GM21381 (cell line): ENCODE measurements around the gene TMEM37.

Experiments
- ATAC-seq: cut with Tn5 transposase; IDR thresholded peaks from one replicate; pipeline ENCODE4 v1.9.1; 2021; ENCODE audit warnings: mild to moderate bottlenecking, moderate library complexity; ENCODE audit not compliant: unreplicated experiment

TMEM37 gene

DNA sequence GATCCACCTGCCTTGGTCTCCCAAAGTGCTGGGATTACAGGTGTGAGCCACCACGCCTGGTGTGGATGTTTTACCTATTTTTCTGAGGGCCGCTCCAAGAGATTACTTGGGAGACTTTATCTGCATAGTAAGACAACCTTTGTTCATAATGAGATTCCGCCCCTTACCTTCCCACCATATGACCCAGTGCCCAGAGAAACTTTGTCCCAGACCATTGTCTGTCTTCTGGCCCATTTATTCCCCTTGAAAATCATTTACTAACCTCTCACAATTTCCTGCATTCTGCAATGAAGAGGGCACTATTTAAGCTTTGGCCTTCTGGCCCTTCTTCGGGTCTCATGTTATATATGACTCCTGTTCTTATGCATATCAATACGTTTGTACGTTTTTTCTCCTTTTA, 13.7 kb upstream of the TMEM37 start:
- no peak for ATAC-seq

DNA sequence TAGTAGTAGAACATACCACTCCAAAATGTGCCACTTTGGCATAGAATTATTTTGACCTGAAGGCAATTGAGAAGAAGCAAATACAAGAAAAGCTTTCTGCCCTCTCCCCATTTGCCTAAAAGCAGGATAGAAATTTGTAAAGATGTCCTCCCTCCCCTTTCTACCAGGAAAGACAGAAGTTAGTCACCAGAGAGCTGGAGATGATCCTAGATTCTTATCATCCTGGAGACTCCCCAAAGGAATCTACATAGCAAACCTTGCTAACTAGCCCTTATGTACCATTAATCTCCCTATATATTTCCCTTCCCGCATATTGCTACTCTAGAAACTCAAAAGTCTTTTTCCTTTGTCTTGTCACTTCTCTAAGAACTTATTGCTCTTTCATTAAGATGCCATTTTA, 12.6 kb upstream of the TMEM37 start:
- no peak for ATAC-seq

DNA sequence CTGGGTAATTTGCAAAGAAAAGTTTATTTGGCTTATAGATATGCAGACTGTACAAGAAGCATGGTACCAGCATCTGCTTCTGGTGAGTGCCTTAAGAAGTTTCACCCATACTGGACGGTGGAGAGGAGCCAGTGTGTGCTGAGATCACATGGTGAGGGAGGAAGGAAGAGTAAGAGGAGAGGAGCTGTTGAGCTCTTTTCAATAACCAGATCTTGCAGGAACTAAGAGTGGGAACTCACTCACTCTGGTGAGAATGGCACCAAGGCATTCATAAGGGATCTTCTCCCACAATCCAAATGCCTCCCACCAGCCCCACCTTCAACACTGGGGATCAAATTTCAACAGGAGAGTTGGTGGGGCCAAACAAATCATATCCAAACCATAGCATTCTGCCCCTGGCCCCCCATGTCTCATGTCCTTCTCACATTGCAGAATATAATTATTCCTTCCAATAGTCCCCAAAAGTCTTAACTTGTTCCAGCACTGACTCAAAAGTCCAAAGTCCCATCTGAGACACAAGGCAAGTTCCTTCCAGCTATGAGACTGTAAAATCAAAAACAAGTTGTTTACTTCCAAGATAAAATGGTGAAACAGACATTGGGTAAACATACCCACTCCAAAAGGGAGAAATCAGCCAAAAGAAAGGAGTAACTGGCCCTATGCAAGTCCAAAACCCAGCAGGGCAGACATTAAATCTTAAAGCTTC, 11.7 kb upstream of the TMEM37 start:
- ATAC-seq: no peak

DNA sequence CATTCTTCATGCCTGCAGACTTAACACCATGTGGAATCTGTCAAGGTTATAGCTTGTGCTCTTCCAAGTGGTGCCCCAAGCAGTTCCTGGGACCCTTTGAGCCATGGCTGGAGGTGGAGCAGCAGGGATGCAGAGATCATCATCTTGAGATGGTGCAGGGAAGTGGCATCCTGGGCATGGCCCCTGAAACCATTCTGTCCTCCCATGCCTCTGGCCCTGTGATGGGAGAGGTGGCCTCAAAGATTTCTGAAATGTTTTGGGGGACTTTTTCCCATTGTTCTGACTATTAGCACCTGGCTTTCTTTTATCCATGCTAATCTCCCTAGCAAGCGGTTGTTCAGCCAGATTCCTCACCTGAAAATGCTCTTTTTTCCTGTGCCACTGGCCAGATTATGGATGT, 10.3 kb upstream of the TMEM37 start:
- ATAC-seq: no peak

DNA sequence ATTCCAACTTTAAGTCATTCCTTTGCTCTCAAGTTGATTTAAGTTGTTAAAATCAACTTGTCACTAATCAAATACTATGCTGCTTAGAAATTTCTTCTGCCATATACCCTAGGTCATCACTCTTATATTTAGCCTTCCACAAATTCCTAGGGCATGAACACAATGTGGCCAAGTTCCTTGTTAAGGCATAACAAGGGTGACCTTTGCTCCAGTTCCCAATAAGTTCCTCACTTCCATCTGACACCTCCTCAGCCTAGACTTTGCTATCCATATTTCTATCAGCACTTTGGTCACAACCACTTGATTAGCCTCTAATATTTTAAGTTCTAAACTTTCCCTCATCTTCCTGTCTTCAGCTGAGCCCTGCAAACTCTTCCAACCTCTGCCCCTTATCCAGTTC, 9.9 kb upstream of the TMEM37 start:
- ATAC-seq: no peak

DNA sequence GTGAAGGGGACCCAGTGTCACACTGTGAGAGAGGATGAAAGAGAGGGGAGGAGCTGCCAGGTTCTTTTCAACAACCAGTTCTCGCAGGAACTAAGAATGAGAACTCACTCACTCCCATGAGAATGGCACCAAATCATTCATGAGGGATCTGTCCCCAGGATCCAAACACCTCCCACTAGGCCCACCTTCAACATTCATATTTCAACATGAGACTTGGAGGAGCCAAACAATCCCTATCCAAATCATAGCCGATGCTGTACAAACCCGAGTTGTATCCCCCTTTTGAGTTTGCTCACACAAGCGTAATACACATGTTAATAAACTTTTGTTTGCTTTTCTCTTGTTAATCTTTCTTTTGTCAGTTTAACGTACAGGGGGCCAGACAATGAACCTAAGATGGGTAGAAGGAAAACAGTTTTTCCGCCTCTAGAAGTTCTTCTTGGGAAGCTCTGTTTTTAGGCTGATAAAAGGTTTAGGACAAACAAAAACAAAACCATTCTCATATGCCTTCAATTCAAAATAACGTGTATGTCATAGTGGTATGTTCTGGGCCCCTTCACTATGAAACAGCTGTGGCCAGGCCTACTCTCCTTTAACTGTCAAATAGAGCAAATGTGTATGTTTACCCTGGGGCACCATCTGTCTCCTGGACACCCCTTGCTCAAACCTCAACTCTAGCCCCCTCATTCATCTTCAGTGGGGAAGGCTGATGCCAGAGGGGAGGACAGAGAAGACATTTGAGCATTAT, 9.1 kb upstream of the TMEM37 start:
- ATAC-seq: no peak

DNA sequence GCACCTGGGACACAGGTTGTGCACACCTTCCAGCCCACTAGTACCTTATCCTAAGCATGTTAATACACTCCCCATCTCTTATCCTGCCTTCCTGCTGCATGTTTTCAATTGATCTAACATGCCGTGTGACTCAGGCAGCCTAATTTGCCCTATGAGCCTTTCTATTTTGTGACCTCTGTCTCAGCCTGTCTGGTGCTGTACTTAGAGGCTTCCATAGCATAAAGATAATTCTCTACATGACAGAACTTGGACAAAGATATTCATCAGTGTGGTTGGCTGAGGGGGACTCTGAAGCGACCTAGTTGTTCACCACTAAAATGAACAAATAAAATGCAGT, 8.6 kb upstream of the TMEM37 start:
- ATAC-seq: no peak

DNA sequence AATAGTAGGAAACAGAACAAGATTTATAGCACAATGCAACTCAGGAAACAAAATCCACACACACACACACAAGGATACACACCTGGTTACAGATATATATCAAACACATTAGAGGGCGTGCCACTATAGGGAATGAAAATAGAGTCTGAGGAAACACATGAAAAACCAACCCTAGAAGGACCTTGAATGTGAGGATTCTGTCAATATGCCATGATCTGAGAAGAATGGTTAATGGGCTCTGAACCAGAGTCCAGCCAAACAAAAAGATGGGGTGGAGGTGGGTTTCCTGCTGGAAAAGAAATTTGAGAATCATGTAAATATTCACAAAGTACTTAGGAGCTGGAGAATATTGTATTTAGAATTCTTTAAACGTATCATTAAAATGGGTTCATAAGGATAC, 7.8 kb upstream of the TMEM37 start:
- no peak for ATAC-seq

DNA sequence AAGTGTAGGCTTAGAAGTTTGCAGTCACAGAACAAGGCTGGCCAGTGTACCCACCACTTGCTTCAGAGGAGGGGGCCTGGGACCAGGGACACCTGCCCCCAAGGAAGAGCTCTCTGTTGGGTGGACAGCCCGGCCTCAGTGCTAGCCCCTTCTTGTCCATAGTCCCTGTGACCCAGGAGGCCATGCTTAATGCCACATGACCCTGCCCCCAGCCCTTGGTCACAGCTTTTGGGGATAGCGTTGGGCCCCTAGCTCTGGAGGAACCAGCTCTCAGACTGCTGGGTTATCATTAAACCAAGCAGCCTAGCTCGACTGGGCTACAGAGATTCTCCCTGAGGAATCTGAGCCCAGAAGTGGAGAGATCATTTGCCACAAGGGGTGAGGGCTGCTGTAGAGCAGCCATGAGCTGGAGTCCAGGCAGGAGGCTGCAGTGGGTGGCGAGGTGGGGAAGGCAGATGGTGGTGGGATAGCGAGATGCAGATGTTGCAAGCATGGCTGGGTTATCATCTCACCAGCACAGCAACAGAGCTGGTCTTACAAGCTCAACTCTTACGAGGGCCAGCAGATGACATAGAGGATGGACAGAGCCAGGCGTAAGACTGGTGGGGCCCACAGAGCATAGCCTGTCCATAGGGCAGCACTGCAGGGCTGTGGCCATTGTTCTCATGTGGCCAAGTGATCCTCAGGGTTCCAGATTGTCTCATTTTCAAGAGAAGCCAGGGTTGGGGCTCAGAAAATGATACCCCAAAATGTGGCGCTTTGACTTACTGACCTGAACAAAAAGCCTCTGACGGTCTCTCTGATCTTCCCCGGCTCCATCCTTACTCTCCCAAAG, 7.2 kb upstream of the TMEM37 start:
- ATAC-seq: no peak

DNA sequence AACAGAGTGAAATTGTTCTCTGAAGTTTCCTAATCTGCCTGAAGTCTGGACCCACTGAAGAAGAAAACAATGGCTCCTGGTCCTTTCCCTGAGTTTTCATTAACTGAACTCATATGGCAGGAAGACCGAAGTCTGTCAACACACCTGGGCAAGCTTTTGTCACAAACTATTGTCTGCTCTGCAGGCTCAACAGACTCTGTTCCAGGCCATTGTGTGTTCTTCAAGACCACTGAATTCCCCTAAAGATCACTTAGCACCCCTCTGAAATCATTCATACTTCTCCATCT, 6.6 kb upstream of the TMEM37 start:
- ATAC-seq: no peak

DNA sequence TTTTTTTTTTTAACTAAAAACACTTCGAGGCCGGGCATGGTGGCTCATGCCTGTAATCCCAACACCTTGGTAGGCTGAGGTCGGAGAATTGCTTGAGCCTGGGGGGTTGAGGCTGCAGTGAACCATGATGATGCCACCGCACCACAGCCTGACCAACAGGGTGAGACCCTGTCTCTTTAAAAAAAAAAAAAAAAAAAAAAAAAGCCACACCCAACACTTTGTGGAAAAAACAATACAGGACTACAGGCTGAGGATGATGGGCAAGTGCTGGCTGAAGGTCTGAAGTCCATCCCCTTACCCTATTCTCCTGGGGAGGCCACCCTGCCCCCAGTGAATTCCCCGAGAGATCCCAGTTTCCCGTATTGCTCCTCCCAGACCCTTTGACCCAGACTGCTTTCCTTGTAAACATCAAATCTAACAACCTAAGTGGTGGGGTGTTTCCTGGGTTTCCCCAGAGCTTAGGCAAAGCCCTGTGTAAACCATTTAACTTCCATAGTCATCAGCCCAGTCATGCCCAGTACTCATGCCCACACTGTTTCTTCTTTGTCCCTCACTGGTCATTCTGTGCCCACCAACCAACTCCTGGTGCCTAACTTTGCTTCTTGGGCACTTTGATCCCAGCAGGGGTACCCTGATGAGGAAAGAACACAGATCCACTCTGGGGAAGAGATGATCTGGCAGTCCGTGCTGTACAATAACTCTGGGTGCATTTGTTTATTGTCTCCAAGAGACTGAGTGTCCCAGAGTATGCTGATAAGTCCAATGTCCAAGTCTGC, 5.8 kb upstream of the TMEM37 start:
- ATAC-seq: no peak

DNA sequence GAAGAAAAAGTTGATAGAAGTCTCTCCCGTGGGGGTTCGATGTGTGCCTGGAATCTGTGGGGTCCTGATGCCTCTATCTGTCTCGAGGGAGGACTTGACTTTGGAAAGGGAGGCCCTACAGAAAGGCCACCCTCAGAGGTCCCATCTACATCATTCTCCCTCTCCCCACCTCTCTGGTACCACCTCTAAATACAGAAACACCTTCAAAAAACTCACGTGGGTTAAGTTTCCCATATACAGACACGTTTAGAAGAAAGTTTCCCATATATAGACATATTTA, 5.3 kb upstream of the TMEM37 start:
- no peak for ATAC-seq

DNA sequence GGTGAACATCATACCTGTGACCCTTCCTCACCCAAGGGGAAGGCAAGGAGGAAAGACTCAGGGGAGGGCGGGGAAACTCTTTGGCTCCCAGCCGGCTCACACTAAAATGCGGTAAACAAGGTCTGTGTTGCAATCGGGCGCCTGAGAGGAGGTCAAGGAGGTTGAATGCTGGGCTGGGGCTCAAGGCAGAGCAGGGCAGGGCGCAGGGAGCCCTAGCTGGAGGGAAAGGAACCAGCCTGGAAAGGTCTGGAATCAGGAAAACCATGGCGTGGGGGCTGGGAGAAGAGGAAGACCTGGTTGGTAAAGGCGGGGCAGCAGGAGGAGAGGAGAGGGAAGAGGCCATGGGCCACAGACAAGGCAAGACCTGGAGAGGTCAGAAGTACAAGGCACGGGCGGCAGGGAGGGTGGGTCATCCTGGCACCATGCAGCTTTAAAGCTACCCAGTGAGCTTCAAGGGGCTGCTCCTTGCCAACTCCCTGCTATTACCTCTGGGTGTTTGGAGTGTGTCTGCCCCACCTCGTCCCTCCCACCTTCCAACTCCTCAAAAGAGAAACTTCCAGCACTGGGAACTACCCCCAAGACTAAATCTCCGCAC, 4.8 kb upstream of the TMEM37 start:
- ATAC-seq: no peak

DNA sequence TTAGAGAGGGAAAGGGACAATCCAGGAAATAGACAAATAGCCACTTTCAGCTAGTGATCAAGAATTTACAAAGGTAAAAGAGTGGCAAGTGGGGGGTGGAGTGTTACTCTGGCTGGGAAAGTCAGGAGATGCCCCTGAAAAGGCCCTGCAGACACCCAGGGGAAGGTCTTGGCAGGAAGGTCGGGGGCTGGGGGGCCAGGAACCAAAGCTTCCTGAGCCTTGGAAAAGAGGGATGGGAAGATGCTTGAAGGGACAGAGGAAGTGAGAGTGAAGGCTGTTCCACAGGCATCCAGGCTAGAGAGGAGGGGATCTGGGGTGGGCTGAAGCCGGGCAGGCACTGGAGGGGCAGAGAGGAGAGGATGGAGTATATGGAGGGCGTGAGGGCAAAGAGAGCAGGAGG, 3.9 kb upstream of the TMEM37 start:
- ATAC-seq: no peak

DNA sequence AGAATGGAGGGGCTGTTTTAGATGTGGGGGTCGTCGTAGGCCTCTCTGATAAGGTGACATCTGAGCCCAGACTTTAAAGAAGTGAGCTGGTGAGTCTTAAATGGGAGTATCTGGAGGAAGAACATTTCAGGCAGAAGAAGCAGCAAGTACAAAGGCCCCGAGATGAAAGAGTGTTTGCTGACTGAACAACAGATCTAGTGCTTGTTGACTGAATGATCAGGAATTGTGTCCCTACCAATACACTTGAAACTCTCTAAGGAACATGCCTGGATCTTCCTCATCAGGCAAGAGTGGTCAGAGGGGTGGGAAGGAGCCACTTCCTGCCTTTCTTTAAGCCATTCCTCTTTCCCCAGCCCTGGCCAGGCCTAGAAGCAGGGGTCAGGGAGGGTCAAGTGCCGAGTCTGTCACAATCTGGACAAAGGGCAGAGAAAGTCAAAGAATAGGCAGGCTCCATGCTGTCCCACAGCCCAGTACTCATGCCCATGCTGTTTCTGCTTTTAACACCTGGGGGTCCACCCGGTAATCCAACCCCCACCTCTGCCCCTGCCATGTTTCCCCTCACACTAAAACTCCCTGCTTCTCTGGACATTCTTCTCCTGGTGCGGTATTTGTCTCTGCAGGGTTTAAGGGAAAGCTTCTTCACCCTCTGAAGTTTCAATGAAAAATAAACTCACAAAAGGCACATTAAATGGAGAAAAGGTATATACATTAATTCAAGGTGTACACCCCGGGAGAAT, 3.0 kb upstream of the TMEM37 start:
- no peak for ATAC-seq

DNA sequence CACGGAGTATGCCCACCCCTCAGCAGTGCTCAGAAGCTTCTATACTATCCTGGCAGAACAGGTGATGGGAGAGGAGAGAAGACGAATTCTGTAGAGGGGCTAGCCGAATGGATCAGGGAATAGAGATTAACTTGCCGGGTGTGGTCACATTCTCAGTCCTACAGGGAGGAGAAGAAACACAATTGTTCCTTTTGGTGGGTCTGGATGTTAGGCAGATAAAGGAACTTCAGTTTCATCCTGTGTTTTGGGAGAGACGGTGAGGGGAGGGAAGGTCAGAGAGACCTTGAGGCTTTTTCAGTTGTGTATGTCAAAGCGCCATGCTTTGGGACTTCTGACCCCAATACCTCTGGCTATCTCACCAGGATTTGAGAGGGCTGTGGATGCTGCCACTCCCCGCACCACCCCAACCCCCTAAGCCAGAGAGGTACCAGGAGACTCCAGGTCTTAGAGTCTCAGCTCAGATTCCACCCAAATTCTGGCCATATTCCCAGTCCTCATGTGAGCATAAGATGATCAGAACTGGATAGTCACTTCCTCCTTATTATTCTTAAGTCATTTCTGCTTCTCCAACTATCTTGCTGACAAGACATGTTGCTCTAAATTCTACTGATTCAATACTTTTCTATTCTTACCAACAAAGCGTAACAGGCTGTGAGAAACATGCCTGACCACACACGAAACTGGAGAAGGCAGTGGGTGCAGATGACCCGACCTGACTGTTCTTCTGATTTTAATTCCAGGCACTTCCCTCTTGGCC, 2.3 kb upstream of the TMEM37 start:
- no peak for ATAC-seq

DNA sequence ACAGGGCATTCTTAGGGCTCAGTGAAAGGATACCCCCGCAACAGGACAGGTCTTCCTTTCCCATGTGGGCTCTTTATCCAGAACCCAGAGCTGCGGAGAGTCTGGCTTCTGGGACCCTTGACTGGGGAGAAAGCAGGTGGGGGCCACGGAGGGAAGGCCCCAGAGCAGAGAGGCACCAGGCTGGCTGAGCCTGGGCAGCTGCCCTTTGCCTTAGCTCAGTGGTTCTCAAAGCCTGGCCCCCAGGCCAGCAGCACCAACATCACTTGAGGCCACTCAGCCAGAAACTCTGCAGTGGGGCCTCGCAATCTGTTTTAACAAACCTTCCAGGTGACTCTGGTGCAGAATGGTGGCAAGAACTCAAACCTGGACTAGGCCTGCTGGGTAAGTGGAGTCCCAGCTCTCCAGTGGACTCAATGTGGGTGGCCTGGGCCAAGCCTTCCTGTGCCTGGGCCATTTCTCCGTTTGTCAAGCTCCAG, 1.6 kb upstream of the TMEM37 start:
- ATAC-seq: no peak

DNA sequence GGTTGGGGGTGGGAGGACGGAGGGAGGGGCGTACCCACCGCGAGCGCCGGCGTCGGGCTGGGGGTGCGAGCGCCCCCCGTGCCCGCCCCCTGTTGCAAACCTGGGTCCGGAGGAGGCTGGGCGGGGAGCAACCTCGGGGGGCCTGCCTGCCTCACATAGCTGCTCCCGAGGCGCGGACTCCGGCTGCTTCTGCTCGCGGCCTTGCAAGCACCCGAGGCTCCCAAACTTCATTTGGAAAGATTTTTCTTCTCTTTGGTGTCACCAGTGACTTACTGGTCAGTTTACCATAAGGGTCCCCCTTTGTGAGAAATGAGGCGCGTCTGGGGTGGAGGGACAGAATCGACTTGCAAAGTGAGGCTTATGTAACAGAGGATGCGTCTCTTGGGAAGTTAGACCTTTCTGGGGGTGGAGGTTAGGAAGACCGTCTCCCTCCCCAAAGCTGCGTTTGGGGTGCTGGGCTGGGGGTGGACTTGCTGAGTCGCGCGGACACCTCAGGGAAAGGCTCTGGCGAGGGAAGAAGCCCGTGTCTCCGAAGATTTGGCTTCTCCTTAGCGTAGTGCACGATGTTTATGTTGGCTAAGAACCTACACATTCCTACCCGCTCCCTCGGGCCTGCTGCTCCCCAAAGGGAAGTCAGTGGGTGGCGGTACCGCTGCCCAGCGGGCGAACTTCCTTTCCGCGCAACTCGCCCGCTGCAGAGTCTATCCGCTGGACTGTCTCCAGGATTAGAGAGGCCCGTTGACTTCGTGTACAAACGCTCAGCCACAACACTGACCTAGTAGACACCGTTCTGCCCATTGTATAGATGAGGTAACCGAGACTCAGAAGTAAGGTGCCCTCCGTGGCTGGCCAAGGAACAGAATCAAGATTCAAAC, 559 bp downstream of the TMEM37 start:
- ATAC-seq: no peak
